Gastrocnemius medialis (tissue), 4 donors: ENCODE results near the gene ZFAND4. TPM values are rescaled to one million over a fixed set of nuclear protein-coding genes. Genes with fewer than 3 reads are reported as not detected.

ENCODE experiments used
- ATAC-seq, 2 donors: fragments of 150-250 bp; one replicate each; pipeline ENCODE4 v1.9.1; 2016
- DNase-seq, 2 donors: peaks; one replicate each; pipeline ENCODE4 v3.0.0-alpha.2; 2019
- H3K27ac ChIP-seq, 4 donors: fragments of 200-600 bp; sonication (generic); 1 replicate in 1 of 4; 2 replicates in 3 of 4; pipeline ENCODE4 v1.5.1; 2016 to 2018; ENCODE audit warnings: mild to moderate bottlenecking in 2 of 4, moderate library complexity in 1 of 4
- H3K27me3 ChIP-seq, 3 donors: fragments of 200-600 bp; sonication (generic) in 2 of 3; 1 replicate in 1 of 3; 2 replicates in 2 of 3; pipeline versions ENCODE4 v1.5.1 to v1.6.0; 2016 to 2019; ENCODE audit warnings: mild to moderate bottlenecking in 1 of 3, moderate library complexity in 1 of 3
- H3K36me3 ChIP-seq, 2 donors: fragments of 200-600 bp; sonication (generic) in 1 of 2; one replicate each; pipeline ENCODE4 v1.5.1; 2017 to 2018
- H3K4me1 ChIP-seq, 2 donors: fragments of 200-600 bp; sonication (generic) in 1 of 2; one replicate each; pipeline ENCODE4 v1.5.1; 2016 to 2017; ENCODE audit warnings: mild to moderate bottlenecking in 2 of 2
- H3K4me3 ChIP-seq, 4 donors: fragments of 200-600 bp; sonication (generic) in 3 of 4; 1 replicate in 1 of 4; 2 replicates in 3 of 4; pipeline ENCODE4 v1.5.1; 2016 to 2019; ENCODE audit warnings: mild to moderate bottlenecking in 2 of 4
- H3K9me3 ChIP-seq, 3 donors: fragments of 200-600 bp; sonication (generic) in 2 of 3; 1 replicate in 1 of 3; 2 replicates in 2 of 3; pipeline ENCODE4 v1.5.1; 2016 to 2019
- CTCF ChIP-seq, 5 experiments: fragments of 450-650 bp in 3 of 5; fragments of 200-600 bp in 2 of 5; sonication (generic) in 2 of 5; IDR thresholded peaks in 4 of 5; conservative IDR thresholded peaks in 1 of 5; 1 replicate in 4 of 5; 2 replicates in 1 of 5; pipeline ENCODE4 v1.5.1; 2016 to 2019; ENCODE audit warnings: antibody characterized with exemption in 5 of 5, mild to moderate bottlenecking in 3 of 5, moderate library complexity in 3 of 5
- POLR2A ChIP-seq, 2 donors: fragments of 450-650 bp; IDR thresholded peaks; one replicate each; pipeline ENCODE4 v1.6.1; 2017; ENCODE audit warnings: antibody characterized with exemption in 2 of 2, mild to moderate bottlenecking in 2 of 2, moderate library complexity in 2 of 2
- in situ Hi-C, 4 donors: fragments of 200-750 bp; cut with MboI; loops; one replicate each; pipeline versions ENCODE4 v1.15.0 to v1.8.0; 2017; ENCODE audit warnings: low sequenced_read_pairs in 4 of 4
- intact Hi-C: fragments of 100-400 bp; cut with DNase I; formaldehyde crosslinking; loops from one replicate; pipeline ENCODE4 v1.15.1; 2023; ENCODE audit warnings: low total_unique reads
- total RNA-seq, 4 donors: library from RNA; depleted of rRNA; stranded (reverse); fragments of >200 nt; gene quantifications; one replicate each; pipeline versions ENCODE4 v1.1.0 to v1.2.3, GENCODE V29; 2016

The ZFAND4 gene
- total RNA-seq, 4 donors from 2014 or later: 6.4 to 15.0 (median 12.3) TPM

GRCh38 chr10:45599021-45599603 lies 73.5 kb downstream of the ZFAND4 start:
- in situ Hi-C loops: no loop called here
- intact Hi-C loops: loop anchor here (10.0 kb wide), 1 partner anchor 594 kb away; the partner anchor contains the start of gene ZNF22

DNA sequence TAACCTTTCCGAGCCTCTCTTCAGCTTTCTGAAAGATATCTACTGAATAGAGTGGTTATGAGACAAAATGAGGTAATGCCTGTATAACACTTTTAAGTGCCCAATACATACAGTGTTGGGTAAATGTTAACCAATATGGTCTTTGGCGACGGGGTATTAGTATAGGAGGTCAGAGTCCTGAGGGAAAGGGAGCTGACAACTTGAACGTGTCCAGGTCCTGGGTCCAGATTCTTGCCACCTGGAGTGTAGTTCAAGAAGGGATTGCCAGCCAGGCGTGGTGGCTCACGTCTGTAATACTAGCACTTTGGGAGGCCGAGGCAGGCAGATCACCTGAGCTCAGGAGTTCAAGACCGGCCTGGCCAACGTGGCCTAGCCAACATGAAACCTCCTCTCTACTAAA lies 76.0 kb downstream of the ZFAND4 start:
- Histone ChIP-seq H3K4me3 (no peak overlapping the region), H3K36me3 (no peaks in the 10 kb centered on the region), H3K27ac (no peak overlapping the region), H3K9me3 (no peaks in the 10 kb centered on the region), H3K4me1 (peaks cover 21 to 22% of the 10 kb centered on the region in 2 donors), H3K27me3 (peaks cover 8 to 22% (median 19%) of the 10 kb centered on the region in 3 donors)
- intact Hi-C loops: loop anchor here (10.0 kb wide), 1 partner anchor 592 kb away; the partner anchor contains the start of gene ZNF22
- ATAC-seq (no peak), DNase-seq (no peak)
- in situ Hi-C loops: no loop called here
- TF ChIP-seq POLR2A (IDR thresholded peaks at IDR 0.05) (no peak), CTCF (IDR thresholded peaks at IDR 0.05 in 4 of 5, conservative IDR thresholded peaks at IDR 0.05 in 1 of 5) (no peak)

More at GRCh38 chr10:45599021-45599603, 73.5 kb downstream of the ZFAND4 start:
- DNase-seq (no peak), ATAC-seq (no peak)
- Histone ChIP-seq H3K9me3 (no peaks in the 10 kb centered on the region), H3K27ac (no peak overlapping the region), H3K27me3 (peaks cover 8 to 24% (median 22%) of the 10 kb centered on the region in 3 donors), H3K4me3 (no peak overlapping the region), H3K36me3 (no peaks in the 10 kb centered on the region), H3K4me1 (peaks cover 0 to 1% of the 10 kb centered on the region in 2 donors)
- TF ChIP-seq CTCF (IDR thresholded peaks at IDR 0.05 in 4 of 5, conservative IDR thresholded peaks at IDR 0.05 in 1 of 5): no peak
- no peak for TF ChIP-seq POLR2A (IDR thresholded peaks at IDR 0.05)

GRCh38 chr10:45594276-45595157 lies 78.1 kb downstream of the ZFAND4 start:
- peak overlapping the region; percentile 80 to 83 (median 82) for H3K4me3 ChIP-seq
- in situ Hi-C loops: no loop called here
- H3K27me3 ChIP-seq: peaks cover 1 to 4% (median 3%) of the 10 kb centered on the region in 3 donors
- DNase-seq (peak; percentile 85 to 89), ATAC-seq (peak; percentile 87 to 94)
- H3K27ac ChIP-seq: peak overlapping the region; percentile 69 to 88 (median 74)
- peaks cover 21 to 22% of the 10 kb centered on the region in 2 donors for H3K4me1 ChIP-seq
- H3K9me3 ChIP-seq: no peaks in the 10 kb centered on the region
- TF ChIP-seq POLR2A (IDR thresholded peaks at IDR 0.05) (peak; percentile 28 to 77), CTCF (IDR thresholded peaks at IDR 0.05 in 4 of 5, conservative IDR thresholded peaks at IDR 0.05 in 1 of 5) (peak in 2 of 5 experiments; percentile 39 to 52)
- intact Hi-C loops: loop anchor here (5.0 to 10.0 kb wide), 2 partner anchors 78 to 590 kb away; partner anchors contain the start of genes ZFAND4 and ZNF22
- H3K36me3 ChIP-seq: peaks cover 0 to 10% of the 10 kb centered on the region in 2 donors

DNA sequence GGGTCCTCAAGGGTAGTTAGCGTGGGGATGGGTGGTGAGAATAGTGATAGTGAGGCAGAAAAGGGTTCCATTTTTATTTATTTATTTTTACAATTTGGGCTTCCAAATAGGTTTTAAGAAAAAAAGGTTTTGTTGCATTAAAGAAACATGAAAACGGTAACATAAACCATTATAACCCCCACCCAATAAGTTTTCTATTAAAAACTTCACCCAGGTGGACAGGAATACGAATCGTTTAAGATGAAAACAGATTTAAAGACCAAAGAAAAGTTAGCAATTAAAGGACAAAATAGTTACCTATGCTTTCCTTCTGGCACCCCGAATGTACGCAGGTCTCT lies 78.7 kb downstream of the ZFAND4 start:
- Histone ChIP-seq H3K4me3 (peak overlapping the region; percentile 80 to 83 (median 82)), H3K27me3 (peaks cover 0 to under 1% (median 0%) of the 10 kb centered on the region in 3 donors), H3K36me3 (peaks cover 0 to 10% of the 10 kb centered on the region in 2 donors), H3K9me3 (no peaks in the 10 kb centered on the region), H3K27ac (peak overlapping the region; percentile 69 to 88 (median 74)), H3K4me1 (peaks cover 21 to 22% of the 10 kb centered on the region in 2 donors)
- no peak for DNase-seq
- no peak for ATAC-seq
- intact Hi-C loops (loop anchor here (5.0 to 10.0 kb wide), 2 partner anchors 78 to 589 kb away; partner anchors contain the start of genes ZFAND4 and ZNF22), in situ Hi-C loops (no loop called here)
- no peak for TF ChIP-seq POLR2A (IDR thresholded peaks at IDR 0.05)
- no peak for TF ChIP-seq CTCF (IDR thresholded peaks at IDR 0.05 in 4 of 5, conservative IDR thresholded peaks at IDR 0.05 in 1 of 5)
